ENCODE data around the gene CA11. TPM values are rescaled to one million over a fixed set of nuclear protein-coding genes. Genes with fewer than 3 reads are reported as not detected.

The CA11 gene
- total and polyA plus RNA-seq, 4 experiments from 2014 or later = 5.0 to 15.4 (median 11.5) TPM

DNA sequence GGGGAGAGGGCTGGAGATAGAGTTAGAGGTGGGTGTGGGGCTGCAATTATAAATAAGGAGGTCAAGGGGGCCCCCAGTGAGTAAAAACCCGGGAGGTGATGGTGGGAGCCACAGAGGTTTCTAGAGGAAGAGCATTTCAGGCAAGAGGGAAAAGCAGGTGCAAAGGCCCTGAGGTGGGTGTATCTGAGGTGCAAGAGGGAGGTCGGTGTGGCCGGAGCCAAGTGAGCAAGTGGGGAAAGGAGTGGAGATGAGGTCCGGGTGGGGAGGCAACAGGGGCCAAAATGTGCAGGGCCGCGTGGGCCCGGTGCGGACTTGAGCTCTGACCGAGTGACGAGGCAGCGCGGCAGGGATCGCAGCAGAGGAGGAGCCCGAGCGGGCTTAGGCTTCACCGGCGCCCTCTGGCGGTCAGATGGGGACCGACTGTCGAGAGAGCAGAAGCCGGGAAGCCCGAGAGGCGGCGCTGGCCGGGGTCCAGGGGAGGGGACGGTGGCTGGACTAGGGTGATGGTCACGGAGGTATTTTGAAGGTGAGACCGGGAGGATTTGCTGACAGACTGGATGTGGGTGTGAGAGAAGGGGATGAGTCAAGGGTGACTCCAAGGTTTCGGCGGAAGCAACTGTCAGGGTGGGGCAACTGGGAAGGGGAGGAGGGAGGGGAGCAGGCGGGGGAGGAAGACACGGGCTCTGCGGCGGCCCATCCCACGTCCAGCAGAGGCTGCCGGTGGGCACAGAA is 57.2 kb downstream of the CA11 start:
- H3K27me3 ChIP-seq (ENCODE audit: insufficient read depth, low read length) = no peaks in the 10 kb centered on the region
- H3K9me3 ChIP-seq (ENCODE audit: control insufficient read depth in 1 of 2, low read length in 2 of 2) = no peaks in the 10 kb centered on the region
- Mint-ChIP-seq H3K9me3 (no peaks in the 10 kb centered on the region), H3K4me1 (peaks cover 13 to 33% (median 21%) of the 10 kb centered on the region in 4 donors), H3K27me3 (no peaks in the 10 kb centered on the region), H3K4me3 (peak overlapping the region; percentile 53 to 91 (median 80)), H3K27ac (peak overlapping the region; percentile 49 to 84 (median 75)), H3K36me3 (peaks cover 0 to 4% of the 10 kb centered on the region in 2 donors)
- peak; percentile 77 to 82 (median 81) for DNase-seq
- H3K4me1 ChIP-seq (ENCODE audit: insufficient read depth, low read length) = peaks cover 17% of the 10 kb centered on the region
- ChIA-PET POLR2A (ENCODE audit: partially characterized antibody) (interaction anchor here (0.6 to 1.6 kb wide), 8 partner anchors 20 to 86 kb away, joined by 3 to 5 read pairs (median 4); partner anchors contain the start of genes DBP, RPL18 and SPHK2), CTCF (ENCODE audit: partially characterized antibody) (interaction anchor here (0.6 to 13.1 kb wide), 17 partner anchors 9 to 275 kb away, joined by 3 to 203 read pairs (median 5); partner anchors contain the start of genes FAM83E, SPACA4, SYNGR4 and TMEM143)
- H3K36me3 ChIP-seq (ENCODE audit: insufficient read depth, low read length) = no peaks in the 10 kb centered on the region
- intact Hi-C loops (cut with micrococcal nuclease) = loop anchor here (1.0 to 2.0 kb wide), 5 partner anchors 19 to 322 kb away; a partner anchor contains a TSS
- no peak overlapping the region for H3K27ac ChIP-seq (ENCODE audit: low read depth, low read length)
- peak overlapping the region in 1 of 2 donors; percentile 49 for H3K4me3 ChIP-seq (ENCODE audit: low read length in 2 of 2)

Other genes with a start within 250 kb of the CA11 start
- 10 to 100 TPM; 36.2 to 39.0 TPM for gene GRWD1, start 200.2 kb downstream of the CA11 start, total RNA-seq
- 10 to 100 TPM; 44.4 to 52.8 TPM for gene GRWD1, start 200.2 kb downstream of the CA11 start, polyA plus RNA-seq
- 1 to 10 TPM; 2.5 to 3.6 TPM for gene KCNJ14, start 190.6 kb downstream of the CA11 start, total RNA-seq
- gene KCNJ14, start 190.6 kb downstream of the CA11 start, polyA plus RNA-seq = under 1 TPM; 0.18 to 0.22 TPM
- 10 to 100 TPM; 74.9 to 89.0 TPM for gene CYTH2, start 176.8 kb downstream of the CA11 start, total RNA-seq
- gene CYTH2, start 176.8 kb downstream of the CA11 start, polyA plus RNA-seq = 10 to 100 TPM; 30.1 to 31.3 TPM
- gene LMTK3, start 134.4 kb downstream of the CA11 start, total RNA-seq = 10 to 100 TPM; 18.5 to 20.6 TPM
- gene LMTK3, start 134.4 kb downstream of the CA11 start, polyA plus RNA-seq = under 1 TPM in 1 of 2 donors, not detected in 1; 0.17 TPM
- gene SULT2B1, start 94.0 kb downstream of the CA11 start, total RNA-seq = not detected
- gene SULT2B1, start 94.0 kb downstream of the CA11 start, polyA plus RNA-seq = under 1 TPM in 1 of 2 donors, not detected in 1; 0.13 TPM
- not detected for gene SPACA4, start 39.4 kb downstream of the CA11 start, total RNA-seq
- not detected for gene SPACA4, start 39.4 kb downstream of the CA11 start, polyA plus RNA-seq
- 1 to 10 TPM; 4.3 to 5.3 TPM for gene FAM83E, start 31.1 kb downstream of the CA11 start, total RNA-seq
- gene FAM83E, start 31.1 kb downstream of the CA11 start, polyA plus RNA-seq = not detected
- gene RPL18, start 27.0 kb downstream of the CA11 start, total RNA-seq = 1,000 to 10,000 TPM; 2,357 to 2,448 TPM
- 1,000 to 10,000 TPM; 2,084 to 2,180 TPM for gene RPL18, start 27.0 kb downstream of the CA11 start, polyA plus RNA-seq
- gene SPHK2, start 26.7 kb downstream of the CA11 start, total RNA-seq = 10 to 100 TPM; 25.0 to 29.1 TPM
- gene SPHK2, start 26.7 kb downstream of the CA11 start, polyA plus RNA-seq = 1 to 10 TPM; 6.0 to 8.4 TPM
- 10 to 100 TPM; 62.6 to 69.5 TPM for gene DBP, start 8.8 kb downstream of the CA11 start, total RNA-seq
- gene DBP, start 8.8 kb downstream of the CA11 start, polyA plus RNA-seq = 100 to 1,000 TPM in 1 of 2 donors, 10 to 100 TPM in 1; 37.4 to 113 TPM
- gene NTN5, start 26.8 kb upstream of the CA11 start, total RNA-seq = 1 to 10 TPM; 2.3 to 3.3 TPM
- gene NTN5, start 26.8 kb upstream of the CA11 start, polyA plus RNA-seq = under 1 TPM in 1 of 2 donors, not detected in 1; 0.62 TPM
- not detected for gene FUT2, start 49.8 kb upstream of the CA11 start, total RNA-seq
- gene FUT2, start 49.8 kb upstream of the CA11 start, polyA plus RNA-seq = under 1 TPM; 0.11 to 0.59 TPM
- 1 to 10 TPM; 2.1 to 2.5 TPM for gene MAMSTR, start 73.5 kb upstream of the CA11 start, total RNA-seq
- gene MAMSTR, start 73.5 kb upstream of the CA11 start, polyA plus RNA-seq = under 1 TPM; 0.71 to 0.73 TPM
- gene RASIP1, start 94.4 kb upstream of the CA11 start, total RNA-seq = under 1 TPM in 1 of 2 experiments, not detected in 1; 0.22 TPM
- under 1 TPM; 0.10 to 0.25 TPM for gene RASIP1, start 94.4 kb upstream of the CA11 start, polyA plus RNA-seq
- gene IZUMO1, start 100.7 kb upstream of the CA11 start, total RNA-seq = not detected
- not detected for gene IZUMO1, start 100.7 kb upstream of the CA11 start, polyA plus RNA-seq
- gene FUT1, start 106.5 kb upstream of the CA11 start, total RNA-seq = under 1 TPM; 0.22 to 0.32 TPM
- gene FUT1, start 106.5 kb upstream of the CA11 start, polyA plus RNA-seq = under 1 TPM in 1 of 2 donors, not detected in 1; 0.11 TPM
- not detected for gene FGF21, start 109.3 kb upstream of the CA11 start, total RNA-seq
- not detected for gene FGF21, start 109.3 kb upstream of the CA11 start, polyA plus RNA-seq
- 10 to 100 TPM; 25.9 to 30.1 TPM for gene BCAT2, start 164.8 kb upstream of the CA11 start, total RNA-seq
- 10 to 100 TPM; 19.0 to 28.8 TPM for gene BCAT2, start 164.8 kb upstream of the CA11 start, polyA plus RNA-seq
- under 1 TPM; 0.35 to 0.75 TPM for gene HSD17B14, start 190.3 kb upstream of the CA11 start, total RNA-seq
- 1 to 10 TPM in 1 of 2 donors, under 1 TPM in 1; 0.32 to 1.1 TPM for gene HSD17B14, start 190.3 kb upstream of the CA11 start, polyA plus RNA-seq
- gene PLEKHA4, start 222.4 kb upstream of the CA11 start, total RNA-seq = 1 to 10 TPM; 2.8 to 6.6 TPM
- gene PLEKHA4, start 222.4 kb upstream of the CA11 start, polyA plus RNA-seq = 1 to 10 TPM; 2.3 to 7.5 TPM
- 10 to 100 TPM; 67.0 to 69.8 TPM for gene PPP1R15A, start 226.2 kb upstream of the CA11 start, total RNA-seq
- 10 to 100 TPM; 79.6 to 83.3 TPM for gene PPP1R15A, start 226.2 kb upstream of the CA11 start, polyA plus RNA-seq

Data from CD4-positive, alpha-beta memory T cell (primary cell).